ENCODE results near the gene PPARG. TPM values are rescaled to one million over a fixed set of nuclear protein-coding genes. Genes with fewer than 3 reads are reported as not detected.

Gene PPARG
- total RNA-seq, 1 experiment from 2014 or later: 0.79 TPM

GRCh38 chr3:12296511-12296910, 7.6 kb downstream of the PPARG start:
- CTCF ChIA-PET: no interaction called here
- H3K4me3 Mint-ChIP-seq: no peak overlapping the region
- POLR2A ChIA-PET: no interaction called here
- no peaks in the 10 kb centered on the region for H3K9me3 Mint-ChIP-seq
- ATAC-seq (no peak), DNase-seq (ENCODE audit: low spot score) (no peak)
- no peaks in the 10 kb centered on the region for H3K36me3 Mint-ChIP-seq
- no peak overlapping the region for H3K27ac Mint-ChIP-seq
- H3K27me3 Mint-ChIP-seq (ENCODE audit: low read depth): peaks cover 16% of the 10 kb centered on the region
- TF ChIP-seq NFE2L1 (CRISPR knock-in tag; IDR thresholded peaks at IDR 0.05) (no peak), STAT6 (CRISPR knock-in tag; conservative IDR thresholded peaks at IDR 0.05; ENCODE audit: low read depth) (no peak), TCF7 (CRISPR knock-in tag; IDR thresholded peaks at IDR 0.05; ENCODE audit: low read depth) (no peak), NR3C1 (CRISPR knock-in tag; conservative IDR thresholded peaks at IDR 0.05; ENCODE audit: low read depth) (no peak), HMGA2 (CRISPR knock-in tag; IDR thresholded peaks at IDR 0.05) (no peak), MXD4 (CRISPR knock-in tag; IDR thresholded peaks at IDR 0.05; ENCODE audit: borderline replicate concordance) (no peak), MYBL2 (CRISPR knock-in tag; IDR thresholded peaks at IDR 0.05) (no peak), E2F4 (CRISPR knock-in tag; IDR thresholded peaks at IDR 0.05; ENCODE audit: borderline replicate concordance, low read depth) (no peak), HMGXB4 (CRISPR knock-in tag; IDR thresholded peaks at IDR 0.05) (no peak), SMAD3 (CRISPR knock-in tag; IDR thresholded peaks at IDR 0.05; ENCODE audit: borderline replicate concordance) (no peak), ZBTB43 (CRISPR knock-in tag; IDR thresholded peaks at IDR 0.05) (no peak), MLX (CRISPR knock-in tag; IDR thresholded peaks at IDR 0.05) (no peak)
- peaks cover 10% of the 10 kb centered on the region for H3K4me1 Mint-ChIP-seq

- POLR2A ChIA-PET: no interaction called here
- no peaks in the 10 kb centered on the region for H3K9me3 Mint-ChIP-seq
- no peak overlapping the region for H3K27ac Mint-ChIP-seq
- CTCF ChIA-PET: no interaction called here
- no peak overlapping the region for H3K4me3 Mint-ChIP-seq
- no peaks in the 10 kb centered on the region for H3K36me3 Mint-ChIP-seq
- ATAC-seq (no peak), DNase-seq (ENCODE audit: low spot score) (no peak)
- no peaks in the 10 kb centered on the region for H3K27me3 Mint-ChIP-seq (ENCODE audit: low read depth)
- H3K4me1 Mint-ChIP-seq: peaks cover 3% of the 10 kb centered on the region
- no peak for TF ChIP-seq ZSCAN18 (CRISPR knock-in tag; IDR thresholded peaks at IDR 0.05)
- TF ChIP-seq ESRRA (CRISPR knock-in tag; IDR thresholded peaks at IDR 0.05; ENCODE audit: borderline replicate concordance): no peak
- no peak for TF ChIP-seq IRF1 (CRISPR knock-in tag; IDR thresholded peaks at IDR 0.05)
- TF ChIP-seq TEAD4 (CRISPR knock-in tag; IDR thresholded peaks at IDR 0.05): no peak
- TF ChIP-seq SMAD4 (CRISPR knock-in tag; IDR thresholded peaks at IDR 0.05): no peak
- TF ChIP-seq USF1 (CRISPR knock-in tag; IDR thresholded peaks at IDR 0.05): no peak
- TF ChIP-seq ATF2 (CRISPR knock-in tag; IDR thresholded peaks at IDR 0.05; ENCODE audit: borderline replicate concordance, low read depth): no peak
- TF ChIP-seq OVOL2 (CRISPR knock-in tag; IDR thresholded peaks at IDR 0.05; ENCODE audit: borderline replicate concordance): no peak
- TF ChIP-seq GTF2I (CRISPR knock-in tag; conservative IDR thresholded peaks at IDR 0.05): no peak
- TF ChIP-seq RORB (CRISPR knock-in tag; IDR thresholded peaks at IDR 0.05): no peak
- TF ChIP-seq ZNF121 (CRISPR knock-in tag; IDR thresholded peaks at IDR 0.05): no peak
Measured at GRCh38 chr3:12299026-12299425, 10.2 kb downstream of the PPARG start.
